HG02840 (cell line): Measurements from ENCODE around the gene PLEKHS1.
"Not testable (repeated sequence)": the region's sequence is repeated elsewhere in the genome, so short reads cannot be mapped to it uniquely, and the experiment has no call there.

Experiments used
- ATAC-seq: cut with Tn5 transposase; IDR thresholded peaks from one replicate; pipeline ENCODE4 v1.9.1; 2021; ENCODE audit warnings: mild to moderate bottlenecking, moderate library complexity, moderate number of reproducible peaks; ENCODE audit not compliant: unreplicated experiment, low FRiP score

The PLEKHS1 gene

GRCh38 chr10:113782986-113783704 is 31.7 kb downstream of the PLEKHS1 start:
- no peak for ATAC-seq

GRCh38 chr10:113788604-113789083 is 37.2 kb downstream of the PLEKHS1 start:
- ATAC-seq: peak; percentile 72

GRCh38 chr10:113791691-113792090 is 40.2 kb downstream of the PLEKHS1 start:
- no peak for ATAC-seq

GRCh38 chr10:113801569-113801968 is 50.1 kb downstream of the PLEKHS1 start:
- no peak for ATAC-seq

GRCh38 chr10:113802997-113803396 is 51.5 kb downstream of the PLEKHS1 start:
- ATAC-seq: no peak

- no peak for ATAC-seq
Measured at GRCh38 chr10:113806503-113806902, 55.0 kb downstream of the PLEKHS1 start.

- no peak for ATAC-seq
Measured at GRCh38 chr10:113808168-113808567, 56.7 kb downstream of the PLEKHS1 start.

GRCh38 chr10:113814700-113815099 is 63.2 kb downstream of the PLEKHS1 start:
- ATAC-seq: not testable (repeated sequence)

- ATAC-seq: no peak
Measured at GRCh38 chr10:113819989-113820388, 68.5 kb downstream of the PLEKHS1 start.

- no peak for ATAC-seq
Measured at GRCh38 chr10:113820507-113820906, 69.0 kb downstream of the PLEKHS1 start.

GRCh38 chr10:113821306-113821705 is 69.8 kb downstream of the PLEKHS1 start:
- ATAC-seq: not testable (repeated sequence)

- no peak for ATAC-seq
Measured at GRCh38 chr10:113822174-113822573, 70.7 kb downstream of the PLEKHS1 start.

- no peak for ATAC-seq
Measured at GRCh38 chr10:113823389-113823788, 71.9 kb downstream of the PLEKHS1 start.

- ATAC-seq: no peak
Measured at GRCh38 chr10:113825791-113826190, 74.3 kb downstream of the PLEKHS1 start.

GRCh38 chr10:113828567-113828966 is 77.1 kb downstream of the PLEKHS1 start:
- ATAC-seq: not testable (repeated sequence)
